ENCODE measurements around the gene NFATC4.

The NFATC4 gene

DNA sequence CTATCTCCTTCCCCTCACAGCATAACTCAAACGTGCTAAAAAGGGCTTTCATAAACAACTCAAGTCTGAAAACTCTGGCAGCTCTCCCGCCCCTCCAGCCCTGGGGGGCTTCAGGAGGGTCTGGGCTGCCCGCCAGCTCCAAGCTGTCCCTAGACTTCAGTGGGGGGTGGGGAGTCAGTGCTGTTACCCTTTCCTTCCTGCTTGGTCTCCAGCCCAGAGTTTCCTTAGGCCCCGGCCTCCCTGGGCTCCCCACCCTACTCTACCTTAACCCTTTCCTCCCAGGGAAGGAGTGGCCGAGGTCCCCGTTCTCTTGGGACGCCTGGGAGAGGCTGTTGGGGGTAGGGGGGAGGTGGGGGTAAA, 30.3 kb downstream of the NFATC4 start:
- DNase-seq = no peak
- Histone ChIP-seq H3K27me3 (replicated peaks) (no peaks in the 10 kb centered on the region), H3K36me3 (replicated peaks) (no peaks in the 10 kb centered on the region), H3K27ac (no peak overlapping the region), H3K4me3 (ENCODE audit: low read depth, low read length) (peak overlapping the region; percentile 17)
- in situ Hi-C loops (cut with HindIII; ENCODE audit: low pct_ligation_motif_present, low sequenced_read_pairs) = no loop called here
- TF ChIP-seq, protein P1, sequence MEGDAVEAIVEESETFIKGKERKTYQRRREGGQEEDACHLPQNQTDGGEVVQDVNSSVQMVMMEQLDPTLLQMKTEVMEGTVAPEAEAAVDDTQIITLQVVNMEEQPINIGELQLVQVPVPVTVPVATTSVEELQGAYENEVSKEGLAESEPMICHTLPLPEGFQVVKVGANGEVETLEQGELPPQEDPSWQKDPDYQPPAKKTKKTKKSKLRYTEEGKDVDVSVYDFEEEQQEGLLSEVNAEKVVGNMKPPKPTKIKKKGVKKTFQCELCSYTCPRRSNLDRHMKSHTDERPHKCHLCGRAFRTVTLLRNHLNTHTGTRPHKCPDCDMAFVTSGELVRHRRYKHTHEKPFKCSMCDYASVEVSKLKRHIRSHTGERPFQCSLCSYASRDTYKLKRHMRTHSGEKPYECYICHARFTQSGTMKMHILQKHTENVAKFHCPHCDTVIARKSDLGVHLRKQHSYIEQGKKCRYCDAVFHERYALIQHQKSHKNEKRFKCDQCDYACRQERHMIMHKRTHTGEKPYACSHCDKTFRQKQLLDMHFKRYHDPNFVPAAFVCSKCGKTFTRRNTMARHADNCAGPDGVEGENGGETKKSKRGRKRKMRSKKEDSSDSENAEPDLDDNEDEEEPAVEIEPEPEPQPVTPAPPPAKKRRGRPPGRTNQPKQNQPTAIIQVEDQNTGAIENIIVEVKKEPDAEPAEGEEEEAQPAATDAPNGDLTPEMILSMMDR (IDR thresholded peaks at IDR 0.05; ENCODE audit: low read depth, low read length, missing control alignments) = no peak

DNA sequence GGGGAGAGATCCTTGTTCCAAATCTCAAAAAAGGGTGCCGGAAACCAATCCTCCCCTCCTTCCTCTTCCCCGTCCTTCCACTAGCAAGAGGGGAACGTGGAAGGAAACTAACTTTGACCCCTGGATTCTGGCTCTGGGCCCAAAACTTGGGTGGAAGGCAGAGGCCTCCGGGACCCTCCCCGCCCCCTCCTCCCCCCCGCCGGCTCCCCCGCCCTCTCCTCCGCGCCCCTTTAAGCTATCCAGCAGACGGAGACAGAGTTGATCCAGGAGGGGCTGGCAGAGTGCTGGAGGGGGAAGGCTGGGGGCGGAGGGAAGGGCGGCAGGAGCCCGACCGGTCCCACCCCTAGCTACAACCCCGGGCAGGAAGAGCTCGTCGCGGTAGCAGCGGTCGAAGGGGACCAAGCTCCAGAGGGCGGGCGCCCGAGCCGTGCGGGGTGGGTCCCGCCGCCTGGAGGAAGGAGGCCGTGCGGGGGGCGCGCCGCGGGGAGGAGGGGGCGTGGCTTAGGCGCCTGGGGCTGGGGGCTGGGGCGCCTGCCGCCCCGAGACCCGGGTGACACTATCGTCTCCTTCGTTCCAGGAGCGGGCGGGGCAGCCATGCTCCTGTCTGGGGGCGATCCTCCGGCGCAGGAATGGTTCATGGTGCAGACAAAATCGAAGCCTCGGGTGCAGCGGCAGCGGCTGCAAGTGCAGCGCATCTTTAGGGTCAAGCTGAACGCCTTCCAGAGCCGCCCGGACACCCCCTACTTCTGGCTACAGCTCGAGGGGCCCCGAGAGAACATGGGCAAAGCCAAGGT, 30.9 kb downstream of the NFATC4 start, which contains the start of gene NYNRIN:
TSS of gene NYNRIN (plus strand) at position 351 of the 794 bp plus-strand sequence. CDS start at position 595, 244 bp downstream.
- TF ChIP-seq, protein P1 (IDR thresholded peaks at IDR 0.05; ENCODE audit: low read depth, low read length, missing control alignments) = no peak
- Histone ChIP-seq H3K27me3 (replicated peaks) (no peaks in the 10 kb centered on the region), H3K36me3 (replicated peaks) (no peaks in the 10 kb centered on the region), H3K4me3 (ENCODE audit: low read depth, low read length) (peak within 1 kb of the TSS; percentile 65), H3K27ac (no peak within 1 kb of the TSS)
- DNase-seq = no peak
- in situ Hi-C loops (cut with HindIII; ENCODE audit: low pct_ligation_motif_present, low sequenced_read_pairs) = no loop called here

DNA sequence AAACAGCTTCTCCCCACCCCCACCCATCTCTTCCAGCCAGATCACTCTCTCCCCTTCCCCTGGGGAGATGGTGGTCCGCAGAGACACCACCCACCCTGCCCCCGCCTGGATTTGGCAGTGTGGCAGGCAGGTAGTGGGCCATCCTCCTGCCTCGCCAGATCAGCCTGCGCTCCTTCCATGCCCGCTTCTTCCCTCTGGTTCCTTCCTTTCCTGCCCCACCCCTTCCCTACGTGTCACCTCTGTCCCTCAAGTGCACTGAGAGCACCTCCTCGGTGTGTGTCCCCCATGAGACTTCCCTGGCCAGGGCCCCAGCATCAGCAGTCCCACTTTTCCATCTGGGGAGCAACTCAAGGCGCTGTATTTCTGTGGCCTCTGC, 31.5 kb downstream of the NFATC4 start:
- no peaks in the 10 kb centered on the region for H3K27me3 ChIP-seq (replicated peaks)
- no peak for DNase-seq
- in situ Hi-C loops (cut with HindIII; ENCODE audit: low pct_ligation_motif_present, low sequenced_read_pairs) = no loop called here
- H3K4me3 ChIP-seq (ENCODE audit: low read depth, low read length) = peak overlapping the region; percentile 65
- H3K36me3 ChIP-seq (replicated peaks) = no peaks in the 10 kb centered on the region
- TF ChIP-seq, protein P1 (IDR thresholded peaks at IDR 0.05; ENCODE audit: low read depth, low read length, missing control alignments) = no peak
- no peak overlapping the region for H3K27ac ChIP-seq

DNA sequence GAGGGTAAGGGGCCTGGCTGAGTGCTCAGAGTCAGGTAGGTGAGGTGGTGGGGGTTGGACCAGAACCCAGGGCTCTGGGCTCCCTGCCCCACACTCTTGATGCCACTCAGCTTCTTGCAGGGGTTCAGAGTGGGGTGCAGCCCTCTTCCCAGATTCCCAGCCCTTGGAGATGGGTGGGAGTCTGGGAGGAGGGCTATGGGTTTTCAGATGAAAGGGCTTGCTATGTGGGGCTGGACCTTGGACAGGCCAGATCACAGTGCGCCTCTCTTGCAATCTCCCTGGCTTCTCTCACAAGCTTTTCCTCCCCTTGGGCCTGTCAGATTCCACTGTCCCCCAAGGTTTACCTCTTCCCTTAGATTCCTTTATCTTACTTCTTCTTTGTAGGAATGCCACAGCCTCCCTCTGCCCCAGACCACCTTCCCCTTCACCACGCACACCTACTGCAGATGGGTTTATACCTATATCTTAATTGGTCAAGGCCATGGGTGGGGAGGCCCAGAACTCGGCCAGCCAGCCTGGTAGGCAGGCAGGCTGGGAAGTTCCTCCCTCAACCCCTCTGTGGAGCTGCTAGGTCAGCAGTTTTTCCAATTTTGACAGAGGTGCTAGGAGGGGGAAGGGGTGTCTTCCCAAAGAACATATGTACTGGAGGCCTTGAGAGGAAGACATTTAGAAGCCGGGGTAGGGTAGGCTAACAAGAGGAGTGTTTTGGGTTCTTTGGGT, 32.2 kb downstream of the NFATC4 start:
- TF ChIP-seq, protein P1 (IDR thresholded peaks at IDR 0.05; ENCODE audit: low read depth, low read length, missing control alignments) = no peak
- DNase-seq = no peak
- Histone ChIP-seq H3K36me3 (replicated peaks) (no peaks in the 10 kb centered on the region), H3K27me3 (replicated peaks) (no peaks in the 10 kb centered on the region), H3K4me3 (ENCODE audit: low read depth, low read length) (peak overlapping the region; percentile 65), H3K27ac (no peak overlapping the region)
- in situ Hi-C loops (cut with HindIII; ENCODE audit: low pct_ligation_motif_present, low sequenced_read_pairs) = no loop called here

DNA sequence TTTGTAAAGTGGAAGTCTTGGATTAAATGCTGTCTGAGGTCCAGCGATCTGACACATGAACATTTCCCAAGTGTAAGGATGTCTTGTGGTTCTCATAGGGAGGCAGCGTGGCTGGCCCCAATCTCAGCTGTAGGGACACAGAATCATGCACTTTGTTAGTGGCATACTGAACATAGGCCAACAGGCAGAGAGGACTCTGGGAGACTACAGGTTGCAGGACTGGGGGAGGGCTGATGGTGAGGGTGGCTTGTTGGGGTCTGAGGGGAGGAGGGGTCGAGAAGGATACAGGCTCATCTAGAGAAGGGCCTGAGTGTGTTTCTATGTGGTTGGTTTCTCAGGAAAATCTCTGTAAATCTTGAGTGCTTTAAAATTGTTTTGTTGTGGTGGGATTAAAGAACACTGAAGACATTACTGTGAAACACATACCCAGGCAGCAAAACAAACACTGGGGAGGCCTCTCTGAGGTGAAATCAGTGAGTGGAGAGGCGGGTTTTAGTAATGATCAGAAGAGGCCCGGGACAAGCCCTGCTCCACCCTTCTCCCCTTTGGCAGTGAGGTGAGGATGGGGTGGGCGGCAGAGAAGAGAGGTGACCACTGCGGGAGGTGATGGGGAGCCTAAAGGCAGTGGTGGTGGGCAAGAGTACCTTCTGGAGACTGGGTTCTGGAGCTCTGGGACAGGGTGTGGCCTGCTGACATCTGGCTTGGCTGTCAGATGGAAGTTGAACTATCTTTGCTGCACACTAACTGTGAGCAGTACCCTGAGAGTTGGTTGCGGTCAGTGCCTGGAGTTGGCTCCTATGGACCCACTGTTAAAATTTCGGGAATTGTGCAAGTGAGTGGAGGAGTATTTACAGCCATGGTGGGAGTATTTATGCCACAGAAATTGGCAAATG, 34.1 kb downstream of the NFATC4 start:
- no peak for DNase-seq
- no peaks in the 10 kb centered on the region for H3K27me3 ChIP-seq (replicated peaks)
- TF ChIP-seq, protein P1 (IDR thresholded peaks at IDR 0.05; ENCODE audit: low read depth, low read length, missing control alignments) = no peak
- no peaks in the 10 kb centered on the region for H3K36me3 ChIP-seq (replicated peaks)
- no peak overlapping the region for H3K27ac ChIP-seq
- no peak overlapping the region for H3K4me3 ChIP-seq (ENCODE audit: low read depth, low read length)
- in situ Hi-C loops (cut with HindIII; ENCODE audit: low pct_ligation_motif_present, low sequenced_read_pairs) = no loop called here
